ENCODE data around the gene MYO7A.

MYO7A gene

DNA sequence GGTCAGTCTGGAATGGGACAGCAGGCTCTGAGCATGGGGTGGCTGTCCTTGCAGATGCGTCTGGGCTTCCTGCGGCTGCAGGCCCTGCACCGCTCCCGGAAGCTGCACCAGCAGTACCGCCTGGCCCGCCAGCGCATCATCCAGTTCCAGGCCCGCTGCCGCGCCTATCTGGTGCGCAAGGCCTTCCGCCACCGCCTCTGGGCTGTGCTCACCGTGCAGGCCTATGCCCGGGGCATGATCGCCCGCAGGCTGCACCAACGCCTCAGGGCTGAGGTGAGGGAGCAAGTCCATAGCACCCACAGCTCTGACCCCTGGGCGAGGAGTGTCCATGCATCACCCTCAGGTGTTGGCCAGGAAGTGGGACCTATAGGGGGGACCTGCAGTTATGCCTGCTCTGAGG is 51.6 kb downstream of the MYO7A start:
- Histone ChIP-seq H3K4me3 (ENCODE audit: insufficient read depth in 1 of 2, low read depth in 1 of 2, low read length in 2 of 2) (no peak overlapping the region), H3K79me1 (replicated peaks; ENCODE audit: low read length, poor library complexity, severe bottlenecking) (no peaks in the 10 kb centered on the region), H3K4ac (ENCODE audit: low read depth in 1 of 2, low read length in 2 of 2) (no peak overlapping the region), H2BK5ac (ENCODE audit: low read depth, low read length, poor library complexity, severe bottlenecking) (no peak overlapping the region), H3K9ac (ENCODE audit: low read length) (no peak overlapping the region), H3K9me3 (ENCODE audit: control insufficient read depth, low read length) (no peaks in the 10 kb centered on the region), H4K8ac (ENCODE audit: low read length) (no peak overlapping the region), H2AK5ac (ENCODE audit: low read length, severe bottlenecking) (no peak overlapping the region), H3K27ac (ENCODE audit: low read length, poor library complexity, severe bottlenecking) (no peak overlapping the region), H3K4me1 (ENCODE audit: control insufficient read depth, insufficient read depth, low read depth, low read length) (peaks cover 12% of the 10 kb centered on the region), H3K4me2 (ENCODE audit: low read length, poor library complexity, severe bottlenecking) (no peak overlapping the region), H2BK120ac (ENCODE audit: low read depth, low read length) (no peak overlapping the region), H3K14ac (ENCODE audit: low read length in 2 of 2) (peak overlapping the region in 1 of 2 experiments; percentile 51), H3K36me3 (ENCODE audit: control insufficient read depth in 1 of 2, insufficient read depth in 2 of 2, low read depth in 1 of 2, low read length in 2 of 2) (no peaks in the 10 kb centered on the region), H3K18ac (ENCODE audit: low read depth in 1 of 2, low read length in 2 of 2) (no peak overlapping the region), H2AFZ (ENCODE audit: low read depth, low read length) (no peak overlapping the region), H2BK15ac (ENCODE audit: low read depth, poor library complexity, severe bottlenecking) (no peak overlapping the region), H3K23ac (ENCODE audit: low read length in 2 of 2) (no peak overlapping the region), H2BK12ac (ENCODE audit: low read length in 2 of 2) (no peak overlapping the region), H3K27me3 (ENCODE audit: control insufficient read depth in 1 of 2, insufficient read depth in 1 of 2, low read length in 2 of 2) (peaks cover 20 to 34% of the 10 kb centered on the region in 2 experiments), H4K91ac (ENCODE audit: low read length) (no peak overlapping the region)
- DNase-seq: no peak
- 94% methylated on average over 19 of the region's 19 CpGs for WGBS

DNA sequence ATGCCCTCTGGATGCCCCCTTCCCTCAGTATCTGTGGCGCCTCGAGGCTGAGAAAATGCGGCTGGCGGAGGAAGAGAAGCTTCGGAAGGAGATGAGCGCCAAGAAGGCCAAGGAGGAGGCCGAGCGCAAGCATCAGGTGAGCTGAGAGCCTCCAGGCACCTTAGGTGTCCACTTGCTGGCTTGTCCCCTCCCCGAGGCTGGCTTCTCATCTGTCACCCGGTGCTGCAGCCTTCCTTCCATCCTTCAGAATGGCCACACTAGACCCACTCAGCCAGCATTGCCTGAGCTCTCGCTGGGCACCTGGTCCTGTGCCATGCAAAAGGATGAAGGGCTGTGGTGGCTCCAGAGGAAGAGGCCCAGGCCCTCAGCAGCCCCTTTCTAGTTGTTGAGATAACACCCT is 52.3 kb downstream of the MYO7A start:
- H3K4ac ChIP-seq (ENCODE audit: low read depth in 1 of 2, low read length in 2 of 2): no peak overlapping the region
- no peak overlapping the region for H2BK15ac ChIP-seq (ENCODE audit: low read depth, poor library complexity, severe bottlenecking)
- H3K27ac ChIP-seq (ENCODE audit: low read length, poor library complexity, severe bottlenecking): no peak overlapping the region
- no peak overlapping the region for H2BK120ac ChIP-seq (ENCODE audit: low read depth, low read length)
- H4K8ac ChIP-seq (ENCODE audit: low read length): no peak overlapping the region
- H3K9me3 ChIP-seq (ENCODE audit: control insufficient read depth, low read length): no peaks in the 10 kb centered on the region
- H3K27me3 ChIP-seq (ENCODE audit: control insufficient read depth in 1 of 2, insufficient read depth in 1 of 2, low read length in 2 of 2): peaks cover 20 to 34% of the 10 kb centered on the region in 2 experiments
- no peak overlapping the region for H2AK5ac ChIP-seq (ENCODE audit: low read length, severe bottlenecking)
- H3K36me3 ChIP-seq (ENCODE audit: control insufficient read depth in 1 of 2, insufficient read depth in 2 of 2, low read depth in 1 of 2, low read length in 2 of 2): no peaks in the 10 kb centered on the region
- no peak overlapping the region for H4K91ac ChIP-seq (ENCODE audit: low read length)
- no peak overlapping the region for H3K4me2 ChIP-seq (ENCODE audit: low read length, poor library complexity, severe bottlenecking)
- peaks cover 8% of the 10 kb centered on the region for H3K4me1 ChIP-seq (ENCODE audit: control insufficient read depth, insufficient read depth, low read depth, low read length)
- WGBS: 88% methylated on average over 11 of the region's 11 CpGs
- no peak overlapping the region for H2AFZ ChIP-seq (ENCODE audit: low read depth, low read length)
- H3K79me1 ChIP-seq (replicated peaks; ENCODE audit: low read length, poor library complexity, severe bottlenecking): no peaks in the 10 kb centered on the region
- H2BK12ac ChIP-seq (ENCODE audit: low read length in 2 of 2): no peak overlapping the region
- H3K14ac ChIP-seq (ENCODE audit: low read length in 2 of 2): no peak overlapping the region
- no peak for DNase-seq
- H3K9ac ChIP-seq (ENCODE audit: low read length): no peak overlapping the region
- no peak overlapping the region for H3K4me3 ChIP-seq (ENCODE audit: insufficient read depth in 1 of 2, low read depth in 1 of 2, low read length in 2 of 2)
- H3K23ac ChIP-seq (ENCODE audit: low read length in 2 of 2): no peak overlapping the region
- no peak overlapping the region for H2BK5ac ChIP-seq (ENCODE audit: low read depth, low read length, poor library complexity, severe bottlenecking)
- H3K18ac ChIP-seq (ENCODE audit: low read depth in 1 of 2, low read length in 2 of 2): no peak overlapping the region

DNA sequence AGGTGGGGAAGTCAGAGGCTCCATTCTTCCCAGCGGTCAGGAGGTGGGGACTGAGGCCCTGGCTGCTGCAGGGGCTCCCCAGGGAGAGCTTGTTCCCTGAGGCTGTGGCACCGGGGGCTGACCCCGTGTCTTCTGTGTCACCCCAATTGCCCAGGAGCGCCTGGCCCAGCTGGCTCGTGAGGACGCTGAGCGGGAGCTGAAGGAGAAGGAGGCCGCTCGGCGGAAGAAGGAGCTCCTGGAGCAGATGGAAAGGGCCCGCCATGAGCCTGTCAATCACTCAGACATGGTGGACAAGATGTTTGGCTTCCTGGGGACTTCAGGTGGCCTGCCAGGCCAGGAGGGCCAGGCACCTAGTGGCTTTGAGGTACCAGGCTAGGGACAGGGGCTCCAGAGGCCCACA is 53.2 kb downstream of the MYO7A start:
- Histone ChIP-seq H2BK15ac (ENCODE audit: low read depth, poor library complexity, severe bottlenecking) (no peak overlapping the region), H3K27ac (ENCODE audit: low read length, poor library complexity, severe bottlenecking) (no peak overlapping the region), H3K4ac (ENCODE audit: low read depth in 1 of 2, low read length in 2 of 2) (no peak overlapping the region), H3K9me3 (ENCODE audit: control insufficient read depth, low read length) (no peaks in the 10 kb centered on the region), H3K4me1 (ENCODE audit: control insufficient read depth, insufficient read depth, low read depth, low read length) (no peaks in the 10 kb centered on the region), H3K14ac (ENCODE audit: low read length in 2 of 2) (no peak overlapping the region), H4K91ac (ENCODE audit: low read length) (no peak overlapping the region), H3K23ac (ENCODE audit: low read length in 2 of 2) (no peak overlapping the region), H3K79me1 (replicated peaks; ENCODE audit: low read length, poor library complexity, severe bottlenecking) (no peaks in the 10 kb centered on the region), H3K4me3 (ENCODE audit: insufficient read depth in 1 of 2, low read depth in 1 of 2, low read length in 2 of 2) (no peak overlapping the region), H3K9ac (ENCODE audit: low read length) (no peak overlapping the region), H3K36me3 (ENCODE audit: control insufficient read depth in 1 of 2, insufficient read depth in 2 of 2, low read depth in 1 of 2, low read length in 2 of 2) (no peaks in the 10 kb centered on the region), H3K18ac (ENCODE audit: low read depth in 1 of 2, low read length in 2 of 2) (no peak overlapping the region), H3K27me3 (ENCODE audit: control insufficient read depth in 1 of 2, insufficient read depth in 1 of 2, low read length in 2 of 2) (peaks cover 22 to 29% of the 10 kb centered on the region in 2 experiments), H2BK5ac (ENCODE audit: low read depth, low read length, poor library complexity, severe bottlenecking) (no peak overlapping the region), H3K4me2 (ENCODE audit: low read length, poor library complexity, severe bottlenecking) (no peak overlapping the region), H2AFZ (ENCODE audit: low read depth, low read length) (no peak overlapping the region), H4K8ac (ENCODE audit: low read length) (no peak overlapping the region), H2BK12ac (ENCODE audit: low read length in 2 of 2) (no peak overlapping the region), H2BK120ac (ENCODE audit: low read depth, low read length) (no peak overlapping the region), H2AK5ac (ENCODE audit: low read length, severe bottlenecking) (no peak overlapping the region)
- DNase-seq: no peak
- WGBS: 91% methylated on average over 11 of the region's 11 CpGs

DNA sequence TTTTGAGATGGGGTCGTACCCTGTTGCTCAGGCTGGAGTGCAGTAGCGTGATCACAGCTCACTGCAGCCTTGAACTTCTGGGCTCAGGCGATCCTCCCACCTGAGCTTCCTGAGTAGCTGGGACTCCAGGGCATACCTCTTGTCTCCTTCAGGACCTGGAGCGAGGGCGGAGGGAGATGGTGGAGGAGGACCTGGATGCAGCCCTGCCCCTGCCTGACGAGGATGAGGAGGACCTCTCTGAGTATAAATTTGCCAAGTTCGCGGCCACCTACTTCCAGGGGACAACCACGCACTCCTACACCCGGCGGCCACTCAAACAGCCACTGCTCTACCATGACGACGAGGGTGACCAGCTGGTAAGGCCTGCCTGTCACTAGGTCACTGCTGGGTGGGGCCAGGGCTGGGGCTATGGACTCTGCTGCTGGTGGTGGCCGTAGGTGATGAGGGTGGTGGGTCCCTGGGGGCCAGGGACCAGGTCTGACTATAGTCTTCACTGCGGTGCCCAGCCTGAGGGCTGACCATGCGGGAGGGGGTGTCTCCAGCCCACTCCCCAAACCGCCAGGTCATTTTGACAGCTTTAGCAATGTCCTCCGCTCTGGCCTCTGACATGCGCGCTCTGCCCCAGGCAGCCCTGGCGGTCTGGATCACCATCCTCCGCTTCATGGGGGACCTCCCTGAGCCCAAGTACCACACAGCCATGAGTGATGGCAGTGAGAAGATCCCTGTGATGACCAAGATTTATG is 53.9 kb downstream of the MYO7A start:
- H3K9ac ChIP-seq (ENCODE audit: low read length): no peak overlapping the region
- H3K9me3 ChIP-seq (ENCODE audit: control insufficient read depth, low read length): no peaks in the 10 kb centered on the region
- no peak for DNase-seq
- peaks cover 22 to 28% of the 10 kb centered on the region in 2 experiments for H3K27me3 ChIP-seq (ENCODE audit: control insufficient read depth in 1 of 2, insufficient read depth in 1 of 2, low read length in 2 of 2)
- H3K4me3 ChIP-seq (ENCODE audit: insufficient read depth in 1 of 2, low read depth in 1 of 2, low read length in 2 of 2): no peak overlapping the region
- H3K4me1 ChIP-seq (ENCODE audit: control insufficient read depth, insufficient read depth, low read depth, low read length): no peaks in the 10 kb centered on the region
- no peak overlapping the region for H3K4ac ChIP-seq (ENCODE audit: low read depth in 1 of 2, low read length in 2 of 2)
- H2BK120ac ChIP-seq (ENCODE audit: low read depth, low read length): no peak overlapping the region
- no peak overlapping the region for H4K8ac ChIP-seq (ENCODE audit: low read length)
- H2BK15ac ChIP-seq (ENCODE audit: low read depth, poor library complexity, severe bottlenecking): no peak overlapping the region
- no peak overlapping the region for H3K4me2 ChIP-seq (ENCODE audit: low read length, poor library complexity, severe bottlenecking)
- no peak overlapping the region for H4K91ac ChIP-seq (ENCODE audit: low read length)
- H2AFZ ChIP-seq (ENCODE audit: low read depth, low read length): no peak overlapping the region
- H2BK12ac ChIP-seq (ENCODE audit: low read length in 2 of 2): no peak overlapping the region
- no peak overlapping the region for H3K27ac ChIP-seq (ENCODE audit: low read length, poor library complexity, severe bottlenecking)
- no peak overlapping the region for H3K23ac ChIP-seq (ENCODE audit: low read length in 2 of 2)
- no peak overlapping the region for H3K14ac ChIP-seq (ENCODE audit: low read length in 2 of 2)
- no peak overlapping the region for H3K18ac ChIP-seq (ENCODE audit: low read depth in 1 of 2, low read length in 2 of 2)
- no peak overlapping the region for H2AK5ac ChIP-seq (ENCODE audit: low read length, severe bottlenecking)
- H3K36me3 ChIP-seq (ENCODE audit: control insufficient read depth in 1 of 2, insufficient read depth in 2 of 2, low read depth in 1 of 2, low read length in 2 of 2): no peaks in the 10 kb centered on the region
- no peaks in the 10 kb centered on the region for H3K79me1 ChIP-seq (replicated peaks; ENCODE audit: low read length, poor library complexity, severe bottlenecking)
- WGBS: 92% methylated on average over 22 of the region's 22 CpGs
- no peak overlapping the region for H2BK5ac ChIP-seq (ENCODE audit: low read depth, low read length, poor library complexity, severe bottlenecking)

Measured in mesenchymal stem cell (in vitro differentiated cells and primary cell).